ENCODE data around the gene STK10. TPM values are rescaled to one million over a fixed set of nuclear protein-coding genes. Genes with fewer than 3 reads are reported as not detected.

Gene STK10
- total RNA-seq, 1 donor from 2014 or later = 60.2 TPM

GRCh38 chr5:172089298-172090117 is 98.5 kb downstream of the STK10 start:
- Histone ChIP-seq H3K9ac (ENCODE audit: low read length) (no peak overlapping the region), H4K20me1 (ENCODE audit: insufficient read depth, low read length) (peaks cover 4% of the 10 kb centered on the region), H3K4me2 (ENCODE audit: low read length) (no peak overlapping the region), H3K4me3 (ENCODE audit: insufficient read depth, low read depth, low read length) (no peak overlapping the region), H3K79me2 (ENCODE audit: insufficient read depth, low read length) (no peaks in the 10 kb centered on the region), H3K36me3 (ENCODE audit: insufficient read depth, low read length) (peaks cover 8% of the 10 kb centered on the region), H2AFZ (ENCODE audit: low read depth, low read length) (no peak overlapping the region), H3K4me1 (ENCODE audit: insufficient read depth, low read length) (no peaks in the 10 kb centered on the region), H3K27me3 (ENCODE audit: insufficient read depth, low read length) (no peaks in the 10 kb centered on the region), H3K9me3 (ENCODE audit: insufficient read depth, low read depth, low read length) (no peaks in the 10 kb centered on the region), H3K27ac (ENCODE audit: low read depth, low read length) (no peak overlapping the region)
- FAIRE-seq = no peak
- Mint-ChIP-seq H3K27ac (ENCODE audit: unreplicated experiment) (no peak overlapping the region), H3K36me3 (ENCODE audit: low read depth, unreplicated experiment) (peaks cover 23% of the 10 kb centered on the region), H3K4me1 (ENCODE audit: low read depth, unreplicated experiment) (no peaks in the 10 kb centered on the region), H3K4me3 (ENCODE audit: unreplicated experiment) (no peak overlapping the region), H3K27me3 (ENCODE audit: low read depth, unreplicated experiment) (no peaks in the 10 kb centered on the region), H3K9me3 (ENCODE audit: unreplicated experiment) (no peaks in the 10 kb centered on the region)
- no peak for DNase-seq (ENCODE audit: low read depth)
- no peak for TF ChIP-seq EZH2 (IDR thresholded peaks at IDR 0.05; ENCODE audit: insufficient read depth, low read length)
- TF ChIP-seq, protein P1, sequence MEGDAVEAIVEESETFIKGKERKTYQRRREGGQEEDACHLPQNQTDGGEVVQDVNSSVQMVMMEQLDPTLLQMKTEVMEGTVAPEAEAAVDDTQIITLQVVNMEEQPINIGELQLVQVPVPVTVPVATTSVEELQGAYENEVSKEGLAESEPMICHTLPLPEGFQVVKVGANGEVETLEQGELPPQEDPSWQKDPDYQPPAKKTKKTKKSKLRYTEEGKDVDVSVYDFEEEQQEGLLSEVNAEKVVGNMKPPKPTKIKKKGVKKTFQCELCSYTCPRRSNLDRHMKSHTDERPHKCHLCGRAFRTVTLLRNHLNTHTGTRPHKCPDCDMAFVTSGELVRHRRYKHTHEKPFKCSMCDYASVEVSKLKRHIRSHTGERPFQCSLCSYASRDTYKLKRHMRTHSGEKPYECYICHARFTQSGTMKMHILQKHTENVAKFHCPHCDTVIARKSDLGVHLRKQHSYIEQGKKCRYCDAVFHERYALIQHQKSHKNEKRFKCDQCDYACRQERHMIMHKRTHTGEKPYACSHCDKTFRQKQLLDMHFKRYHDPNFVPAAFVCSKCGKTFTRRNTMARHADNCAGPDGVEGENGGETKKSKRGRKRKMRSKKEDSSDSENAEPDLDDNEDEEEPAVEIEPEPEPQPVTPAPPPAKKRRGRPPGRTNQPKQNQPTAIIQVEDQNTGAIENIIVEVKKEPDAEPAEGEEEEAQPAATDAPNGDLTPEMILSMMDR (IDR thresholded peaks at IDR 0.05; ENCODE audit: insufficient read depth, low read depth, low read length) = no peak

DNA sequence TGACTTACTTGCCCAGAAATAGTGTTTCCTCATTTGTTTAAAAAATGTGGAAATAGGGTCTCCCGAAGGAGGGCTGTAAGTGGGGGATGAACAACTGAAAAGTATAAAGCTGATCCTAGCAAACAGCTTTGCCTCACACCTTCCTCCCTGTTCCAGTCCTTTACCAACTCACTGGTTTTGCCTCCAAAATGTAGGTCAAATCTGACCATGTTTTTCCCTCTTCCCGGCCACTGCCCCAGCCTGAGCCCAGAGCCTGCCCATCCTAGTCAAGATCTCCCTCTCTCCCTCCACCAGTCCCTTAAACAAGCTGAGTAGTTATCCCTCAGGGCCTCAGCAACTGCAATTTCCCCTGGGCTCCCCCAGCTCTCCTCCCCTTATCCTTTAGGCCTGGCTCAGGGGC is 99.2 kb downstream of the STK10 start:
- no peak for FAIRE-seq
- H3K27me3 Mint-ChIP-seq (ENCODE audit: low read depth, unreplicated experiment) = no peaks in the 10 kb centered on the region

More for the DNA sequence above, 99.2 kb downstream of the STK10 start:
- Mint-ChIP-seq H3K4me3 (ENCODE audit: unreplicated experiment) (no peak overlapping the region), H3K9me3 (ENCODE audit: unreplicated experiment) (no peaks in the 10 kb centered on the region), H3K36me3 (ENCODE audit: low read depth, unreplicated experiment) (peaks cover 23% of the 10 kb centered on the region), H3K4me1 (ENCODE audit: low read depth, unreplicated experiment) (no peaks in the 10 kb centered on the region), H3K27ac (ENCODE audit: unreplicated experiment) (no peak overlapping the region)
- peaks cover 8% of the 10 kb centered on the region for H3K36me3 ChIP-seq (ENCODE audit: insufficient read depth, low read length)
- TF ChIP-seq, protein P1 (IDR thresholded peaks at IDR 0.05; ENCODE audit: insufficient read depth, low read depth, low read length) = no peak
- TF ChIP-seq EZH2 (IDR thresholded peaks at IDR 0.05; ENCODE audit: insufficient read depth, low read length) = no peak
- peaks cover 4% of the 10 kb centered on the region for H4K20me1 ChIP-seq (ENCODE audit: insufficient read depth, low read length)
- no peaks in the 10 kb centered on the region for H3K4me1 ChIP-seq (ENCODE audit: insufficient read depth, low read length)
- no peaks in the 10 kb centered on the region for H3K79me2 ChIP-seq (ENCODE audit: insufficient read depth, low read length)
- no peak overlapping the region for H3K27ac ChIP-seq (ENCODE audit: low read depth, low read length)
- H3K27me3 ChIP-seq (ENCODE audit: insufficient read depth, low read length) = no peaks in the 10 kb centered on the region
- H3K9me3 ChIP-seq (ENCODE audit: insufficient read depth, low read depth, low read length) = no peaks in the 10 kb centered on the region
- H3K9ac ChIP-seq (ENCODE audit: low read length) = no peak overlapping the region
- H3K4me3 ChIP-seq (ENCODE audit: insufficient read depth, low read depth, low read length) = no peak overlapping the region
- no peak for DNase-seq (ENCODE audit: low read depth)
- no peak overlapping the region for H2AFZ ChIP-seq (ENCODE audit: low read depth, low read length)
- H3K4me2 ChIP-seq (ENCODE audit: low read length) = no peak overlapping the region
